Kidney (tissue), 14 donors: ENCODE results near the gene CR1L. TPM values are rescaled to one million over a fixed set of nuclear protein-coding genes. Genes with fewer than 3 reads are reported as not detected.
A peak's percentile ranks its signal among the peaks of the same experiment; 100 is the strongest.

Experiments used
- DNase-seq, 5 donors: peaks; one replicate each; pipeline ENCODE4 v3.0.0-alpha.2; 2013 to 2020
- FAIRE-seq: peaks from 2 replicates; lab custom pipeline; 2012; peaks lifted over from hg19 to GRCh38; lab: Jason Lieb, UNC
- H3K27ac ChIP-seq, 2 donors: one replicate each; pipeline ENCODE4 v1.7.0; 2013; ENCODE audit warnings: low read depth in 2 of 2, low read length in 2 of 2, inconsistent platforms in 1 of 2
- H3K27me3 ChIP-seq: one replicate; pipeline ENCODE4 v1.7.1; 2013; ENCODE audit warnings: low read length, inconsistent platforms; ENCODE audit not compliant: control insufficient read depth, insufficient read depth
- H3K36me3 ChIP-seq, 3 donors: one replicate each; pipeline versions ENCODE4 v1.7.0 to v1.7.1; 2013; ENCODE audit warnings: low read length in 3 of 3, control low read depth in 1 of 3, inconsistent platforms in 1 of 3; ENCODE audit not compliant: insufficient read depth in 3 of 3, control insufficient read depth in 2 of 3
- H3K4me1 ChIP-seq, 3 donors: one replicate each; pipeline versions ENCODE4 v1.7.0 to v1.7.1; 2013; ENCODE audit warnings: low read length in 3 of 3, inconsistent platforms in 1 of 3, low read depth in 1 of 3; ENCODE audit not compliant: control insufficient read depth in 2 of 3, insufficient read depth in 2 of 3
- H3K4me3 ChIP-seq, 3 donors: one replicate each; pipeline versions ENCODE4 v1.7.0 to v1.8.1; 2013; ENCODE audit warnings: low read length in 3 of 3, control low read depth in 1 of 3, inconsistent platforms in 1 of 3
- H3K9ac ChIP-seq, 3 donors: one replicate each; pipeline versions ENCODE4 v1.7.0 to v1.7.1; 2013; ENCODE audit warnings: low read length in 3 of 3, control low read depth in 1 of 3, inconsistent platforms in 1 of 3
- H3K9me3 ChIP-seq, 3 donors: one replicate each; pipeline versions ENCODE4 v1.7.0 to v1.7.1; 2013; ENCODE audit warnings: low read length in 3 of 3, control low read depth in 1 of 3, inconsistent platforms in 1 of 3; ENCODE audit not compliant: control insufficient read depth in 2 of 3, insufficient read depth in 1 of 3
- CTCF ChIP-seq: IDR thresholded peaks from 3 replicates; pipeline ENCODE4 v1.5.1; 2012; ENCODE audit warnings: mild to moderate bottlenecking, moderate library complexity, borderline replicate concordance; ENCODE audit not compliant: insufficient read depth; ENCODE audit errors: extremely low read depth
- intact Hi-C: fragments of 100-400 bp; cut with DNase I; formaldehyde crosslinking; loops from one replicate; pipeline ENCODE4 v1.11.1; 2022
- polyA plus RNA-seq: library from polyadenylated mRNA; stranded (reverse); fragments of 350-450 nt; fragmentation: Illumina TruSeq; extraction: RNeasy Lipid Tissue Mini Kit (QIAGEN cat#74804); gene quantifications from one replicate; pipeline ENCODE4 v1.2.3, GENCODE V29; 2014; ENCODE audit warnings: low read depth, low replicate concordance; ENCODE audit not compliant: insufficient read depth
- total RNA-seq: library from RNA; stranded (reverse); fragmentation: NEBNext Ultra II Directional; extraction: Animal tissue kit (Norgen Biotek cat#: 25700); gene quantifications from one replicate; pipeline ENCODE4 v1.2.1, GENCODE V29; 2021
- donor health status: control.
- donor health status: control.
- donor health status: control.
- donor health status: control.
- donor health status: control.
- donor health status: DM: yes; HTN: yes; CAD: no.
- donor health status: Normal renal cell carcinoma (clear cell type).

CR1L gene
- total and polyA plus RNA-seq, 2 donors from 2014 or later: 0.44 to 1.4 TPM

- Histone ChIP-seq H3K36me3 (no peaks in the 10 kb centered on the region), H3K9me3 (no peaks in the 10 kb centered on the region), H3K4me3 (peak overlapping the region; percentile 56 to 77 (median 66)), H3K27ac (no peak overlapping the region), H3K4me1 (peaks cover 0 to 7% (median 0%) of the 10 kb centered on the region in 3 donors), H3K9ac (peak overlapping the region in 1 of 3 donors; percentile 18), H3K27me3 (peaks cover 3% of the 10 kb centered on the region)
- no peak for FAIRE-seq
- TF ChIP-seq CTCF: no peak
- peak in 1 of 5 donors; percentile 10 for DNase-seq
- intact Hi-C loops: no loop called here
Observed at GRCh38 chr1:207644166-207644851, 624 bp upstream of the CR1L start.

GRCh38 chr1:207645635-207646081 lies 725 bp downstream of the CR1L start:
- intact Hi-C loops: no loop called here
- H3K4me3 ChIP-seq: peak overlapping the region in 2 of 3 donors; percentile 66 to 77
- H3K9me3 ChIP-seq: no peaks in the 10 kb centered on the region
- TF ChIP-seq CTCF: no peak
- no peak overlapping the region for H3K9ac ChIP-seq
- H3K36me3 ChIP-seq: no peaks in the 10 kb centered on the region
- H3K27me3 ChIP-seq: peaks cover 3% of the 10 kb centered on the region
- no peak overlapping the region for H3K27ac ChIP-seq
- DNase-seq (no peak), FAIRE-seq (no peak)
- H3K4me1 ChIP-seq: peaks cover 0 to 7% (median 0%) of the 10 kb centered on the region in 3 donors

- Histone ChIP-seq H3K4me1 (peaks cover 0 to 7% (median 0%) of the 10 kb centered on the region in 3 donors), H3K27me3 (peaks cover 3% of the 10 kb centered on the region), H3K9me3 (no peaks in the 10 kb centered on the region), H3K4me3 (no peak overlapping the region), H3K27ac (no peak overlapping the region), H3K36me3 (no peaks in the 10 kb centered on the region), H3K9ac (no peak overlapping the region)
- FAIRE-seq: no peak
- TF ChIP-seq CTCF: no peak
- intact Hi-C loops: no loop called here
- DNase-seq: no peak
Observed at GRCh38 chr1:207646171-207646570, 1.2 kb downstream of the CR1L start.
